Neuronal stem cell (in vitro differentiated cells): ENCODE results near the gene MMP10.

ENCODE experiments used
- DNase-seq: peaks from one replicate; pipeline ENCODE4 v3.0.0-alpha.2; 2013; ENCODE audit warnings: low spot score
- H2AFZ ChIP-seq: one replicate; pipeline ENCODE4 v1.6.1; 2013; ENCODE audit warnings: mild to moderate bottlenecking, low read length, inconsistent platforms
- H2AK5ac ChIP-seq: 2 replicates; pipeline ENCODE4 v1.6.1; 2013; ENCODE audit warnings: low read depth, mild to moderate bottlenecking, inconsistent platforms, low read length, moderate library complexity, mixed read lengths
- H2BK120ac ChIP-seq: 2 replicates; pipeline ENCODE4 v1.6.1; 2013; ENCODE audit warnings: low read depth, mild to moderate bottlenecking, inconsistent platforms, low read length, moderate library complexity, mixed read lengths
- H2BK12ac ChIP-seq: one replicate; pipeline ENCODE4 v1.6.1; 2013; ENCODE audit warnings: low read length, inconsistent platforms
- H2BK15ac ChIP-seq: 2 replicates; pipeline ENCODE4 v1.6.1; 2013; ENCODE audit warnings: mild to moderate bottlenecking, low read length, inconsistent platforms, mixed read lengths
- H2BK5ac ChIP-seq: one replicate; pipeline ENCODE4 v1.6.1; 2013; ENCODE audit warnings: inconsistent platforms, mild to moderate bottlenecking, low read length, moderate library complexity
- H3K14ac ChIP-seq: one replicate; pipeline ENCODE4 v1.6.1; 2013; ENCODE audit warnings: low read length, inconsistent platforms
- H3K18ac ChIP-seq: 2 replicates; pipeline ENCODE4 v1.6.1; 2013; ENCODE audit warnings: low read length, inconsistent platforms
- H3K23ac ChIP-seq: 2 replicates; pipeline ENCODE4 v1.6.1; 2013; ENCODE audit warnings: low read depth, mild to moderate bottlenecking, mixed read lengths, low read length, inconsistent platforms; ENCODE audit not compliant: poor library complexity
- H3K27ac ChIP-seq: replicated peaks from 3 replicates; pipeline ENCODE4 v1.5.1; 2013; ENCODE audit warnings: low read length, inconsistent platforms
- H3K27me3 ChIP-seq, 3 experiments: 2 replicates each; pipeline ENCODE4 v1.6.1; 2013; ENCODE audit warnings: low read length in 3 of 3, mild to moderate bottlenecking in 2 of 3, inconsistent platforms in 1 of 3, low read depth in 1 of 3, mixed read lengths in 1 of 3, moderate library complexity in 1 of 3; ENCODE audit not compliant: control insufficient read depth in 3 of 3, insufficient read depth in 3 of 3
- H3K36me3 ChIP-seq, 2 donors: replicated peaks in 1 of 2; 2 replicates each; pipeline ENCODE4 v1.6.1; 2013; ENCODE audit warnings: low read length in 2 of 2; ENCODE audit not compliant: control insufficient read depth in 2 of 2, insufficient read depth in 2 of 2
- H3K4ac ChIP-seq: 2 replicates; pipeline ENCODE4 v1.6.1; 2013; ENCODE audit warnings: inconsistent platforms, mild to moderate bottlenecking, low read length, moderate library complexity
- H3K4me1 ChIP-seq, 2 donors: 1 replicate in 1 of 2; 2 replicates in 1 of 2; pipeline ENCODE4 v1.6.1; 2013; ENCODE audit warnings: low read length in 2 of 2, low read depth in 1 of 2; ENCODE audit not compliant: control insufficient read depth in 2 of 2, insufficient read depth in 1 of 2
- H3K4me2 ChIP-seq: one replicate; pipeline ENCODE4 v1.6.1; 2013; ENCODE audit warnings: mild to moderate bottlenecking, low read length, inconsistent platforms; ENCODE audit not compliant: insufficient read depth, poor library complexity, severe bottlenecking
- H3K4me3 ChIP-seq, 2 donors: 2 replicates each; pipeline ENCODE4 v1.5.1; 2013; ENCODE audit warnings: low read length in 2 of 2, mild to moderate bottlenecking in 2 of 2, inconsistent platforms in 1 of 2, moderate library complexity in 1 of 2
- H3K79me1 ChIP-seq: one replicate; pipeline ENCODE4 v1.6.1; 2013; ENCODE audit warnings: low read depth, mild to moderate bottlenecking, inconsistent platforms, low read length, moderate library complexity
- H3K9ac ChIP-seq: one replicate; pipeline ENCODE4 v1.6.1; 2013; ENCODE audit warnings: mild to moderate bottlenecking, low read depth, low read length, inconsistent platforms; ENCODE audit not compliant: poor library complexity
- H3K9me3 ChIP-seq, 2 donors: replicated peaks in 1 of 2; 2 replicates each; pipeline versions ENCODE3 to v1.6.1; 2013; ENCODE audit warnings: low read length in 2 of 2, mild to moderate bottlenecking in 2 of 2, inconsistent platforms in 1 of 2, low read depth in 1 of 2, mixed read lengths in 1 of 2, moderate library complexity in 1 of 2; ENCODE audit not compliant: control insufficient read depth in 2 of 2, insufficient read depth in 1 of 2
- H4K8ac ChIP-seq: one replicate; pipeline ENCODE4 v1.6.1; 2013; ENCODE audit warnings: low read depth, mild to moderate bottlenecking, inconsistent platforms, low read length, moderate library complexity
- H4K91ac ChIP-seq: one replicate; pipeline ENCODE4 v1.6.1; 2013; ENCODE audit warnings: low read length, low read depth, mild to moderate bottlenecking, inconsistent platforms; ENCODE audit not compliant: poor library complexity
- WGBS, 2 donors: extraction: QIAGEN DNeasy Blood & Tissue Kit; methylation state at CpG; one replicate each; pipeline ENCODE4 v1.1.7; 2013; ENCODE audit warnings: missing lambda C conversion rate in 2 of 2, mixed read lengths in 1 of 2; ENCODE audit not compliant: insufficient read length in 2 of 2, insufficient replicate concordance in 1 of 2; ENCODE audit errors: extremely low coverage in 2 of 2; 5-methylcytosine and 5-hydroxymethylcytosine counted together

MMP10 gene

GRCh38 chr11:102773386-102773785 is 7.0 kb downstream of the MMP10 start:
- Histone ChIP-seq H3K4me2 (no peak overlapping the region), H3K36me3 (no peaks in the 10 kb centered on the region), H3K18ac (no peak overlapping the region), H4K91ac (no peak overlapping the region), H3K79me1 (no peaks in the 10 kb centered on the region), H3K27me3 (no peaks in the 10 kb centered on the region), H2BK15ac (no peak overlapping the region), H2AK5ac (no peak overlapping the region), H2AFZ (no peak overlapping the region), H3K27ac (no peak overlapping the region), H3K4me1 (peaks cover 0 to 2% of the 10 kb centered on the region in 2 donors), H2BK5ac (no peak overlapping the region), H3K4me3 (no peak overlapping the region), H3K14ac (no peak overlapping the region), H3K23ac (no peak overlapping the region), H2BK12ac (no peak overlapping the region), H2BK120ac (no peak overlapping the region), H4K8ac (no peak overlapping the region), H3K9ac (no peak overlapping the region), H3K4ac (no peak overlapping the region), H3K9me3 (no peaks in the 10 kb centered on the region)
- DNase-seq = no peak
- WGBS, 2 donors = no CpG with 5 or more reads among the region's 4 CpGs

GRCh38 chr11:102771351-102771750 is 9.1 kb downstream of the MMP10 start:
- no peak overlapping the region for H2BK120ac ChIP-seq
- no peak overlapping the region for H2BK12ac ChIP-seq
- no peak overlapping the region for H2AK5ac ChIP-seq
- no CpG with 5 or more reads among the region's 1 CpG for WGBS, 2 donors
- no peak overlapping the region for H3K14ac ChIP-seq
- H3K23ac ChIP-seq = no peak overlapping the region
- no peak overlapping the region for H3K18ac ChIP-seq
- H4K91ac ChIP-seq = no peak overlapping the region
- no peak overlapping the region for H2AFZ ChIP-seq
- DNase-seq = no peak
- H3K9me3 ChIP-seq = no peaks in the 10 kb centered on the region
- H3K27ac ChIP-seq = no peak overlapping the region
- no peak overlapping the region for H2BK5ac ChIP-seq
- H4K8ac ChIP-seq = no peak overlapping the region
- no peaks in the 10 kb centered on the region for H3K36me3 ChIP-seq
- H3K4me3 ChIP-seq = no peak overlapping the region
- H3K9ac ChIP-seq = no peak overlapping the region
- no peaks in the 10 kb centered on the region for H3K27me3 ChIP-seq
- H3K4me1 ChIP-seq = peaks cover 0 to 2% of the 10 kb centered on the region in 2 donors
- H3K79me1 ChIP-seq = no peaks in the 10 kb centered on the region
- H3K4ac ChIP-seq = no peak overlapping the region
- H3K4me2 ChIP-seq = no peak overlapping the region
- no peak overlapping the region for H2BK15ac ChIP-seq

GRCh38 chr11:102770191-102770590 is 10.2 kb downstream of the MMP10 start:
- no peaks in the 10 kb centered on the region for H3K9me3 ChIP-seq
- H3K36me3 ChIP-seq = no peaks in the 10 kb centered on the region
- H3K4ac ChIP-seq = no peak overlapping the region
- H3K79me1 ChIP-seq = no peaks in the 10 kb centered on the region
- DNase-seq = no peak
- no peaks in the 10 kb centered on the region for H3K27me3 ChIP-seq
- no peak overlapping the region for H4K91ac ChIP-seq
- H3K4me3 ChIP-seq = no peak overlapping the region
- H3K23ac ChIP-seq = no peak overlapping the region
- no peak overlapping the region for H3K14ac ChIP-seq
- no peak overlapping the region for H3K4me2 ChIP-seq
- H3K4me1 ChIP-seq = peaks cover 0 to 2% of the 10 kb centered on the region in 2 donors
- no peak overlapping the region for H2AK5ac ChIP-seq
- no peak overlapping the region for H4K8ac ChIP-seq
- H3K9ac ChIP-seq = no peak overlapping the region
- H2BK120ac ChIP-seq = no peak overlapping the region
- H2BK12ac ChIP-seq = no peak overlapping the region
- no peak overlapping the region for H2BK15ac ChIP-seq
- no peak overlapping the region for H2AFZ ChIP-seq
- H2BK5ac ChIP-seq = no peak overlapping the region
- no peak overlapping the region for H3K18ac ChIP-seq
- H3K27ac ChIP-seq = no peak overlapping the region

GRCh38 chr11:102767800-102768199 is 12.6 kb downstream of the MMP10 start:
- H2AFZ ChIP-seq = no peak overlapping the region
- no peak overlapping the region for H3K27ac ChIP-seq
- H3K14ac ChIP-seq = no peak overlapping the region
- no peak overlapping the region for H2BK15ac ChIP-seq
- no peak overlapping the region for H2BK120ac ChIP-seq
- DNase-seq = no peak
- H3K4ac ChIP-seq = no peak overlapping the region
- H4K8ac ChIP-seq = no peak overlapping the region
- H3K9ac ChIP-seq = no peak overlapping the region
- no peak overlapping the region for H3K4me2 ChIP-seq
- H3K18ac ChIP-seq = no peak overlapping the region
- no peak overlapping the region for H2BK12ac ChIP-seq
- H3K36me3 ChIP-seq = no peaks in the 10 kb centered on the region
- H3K9me3 ChIP-seq = no peaks in the 10 kb centered on the region
- no peak overlapping the region for H2AK5ac ChIP-seq
- H3K4me1 ChIP-seq = peaks cover 0 to 3% of the 10 kb centered on the region in 2 donors
- no peaks in the 10 kb centered on the region for H3K27me3 ChIP-seq
- no peak overlapping the region for H2BK5ac ChIP-seq
- whole genome bisulfite sequencing, 2 donors = no CpG with 5 or more reads among the region's 18 CpGs
- no peak overlapping the region for H4K91ac ChIP-seq
- H3K23ac ChIP-seq = no peak overlapping the region
- no peak overlapping the region for H3K4me3 ChIP-seq
- no peaks in the 10 kb centered on the region for H3K79me1 ChIP-seq
